ENCODE results near the gene C6orf120. TPM values are rescaled to one million over a fixed set of nuclear protein-coding genes. Genes with fewer than 3 reads are reported as not detected.

Gene C6orf120
- polyA plus RNA-seq, 1 donor (not counting 4 experiments of a cell fraction or from before 2014, with no cell fraction given) = 18.1 TPM

DNA sequence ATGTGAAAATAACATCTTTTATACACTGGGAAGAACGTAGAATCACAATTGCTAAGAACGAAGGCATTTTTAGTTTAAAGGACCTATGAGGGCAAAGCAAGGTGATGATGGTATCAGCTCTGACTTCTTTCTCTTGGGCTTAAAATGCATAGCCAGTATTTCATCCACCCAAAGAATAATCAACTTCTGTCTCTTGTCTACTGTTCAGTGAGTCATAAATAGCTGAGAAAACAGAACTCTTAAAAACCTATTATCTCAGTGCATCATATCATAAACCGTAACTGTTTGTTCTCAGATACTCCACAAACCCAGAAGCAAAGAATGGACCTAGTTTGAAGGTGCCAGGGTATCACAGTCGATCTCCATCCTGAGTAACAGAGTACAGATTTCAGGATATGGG, 17.2 kb downstream of the C6orf120 start:
- H3K9me1 ChIP-seq (ENCODE audit: control insufficient read depth, extremely low read depth, insufficient read depth, low read length) = no peaks in the 10 kb centered on the region
- dilution Hi-C loops (cut with MboI; ENCODE audit: extremely low pct_ligation_motif_present, low sequenced_read_pairs) = no loop called here
- H3K27ac ChIP-seq (ENCODE audit: control insufficient read depth, insufficient read depth, low read length) = no peak overlapping the region
- TF ChIP-seq, protein P1, sequence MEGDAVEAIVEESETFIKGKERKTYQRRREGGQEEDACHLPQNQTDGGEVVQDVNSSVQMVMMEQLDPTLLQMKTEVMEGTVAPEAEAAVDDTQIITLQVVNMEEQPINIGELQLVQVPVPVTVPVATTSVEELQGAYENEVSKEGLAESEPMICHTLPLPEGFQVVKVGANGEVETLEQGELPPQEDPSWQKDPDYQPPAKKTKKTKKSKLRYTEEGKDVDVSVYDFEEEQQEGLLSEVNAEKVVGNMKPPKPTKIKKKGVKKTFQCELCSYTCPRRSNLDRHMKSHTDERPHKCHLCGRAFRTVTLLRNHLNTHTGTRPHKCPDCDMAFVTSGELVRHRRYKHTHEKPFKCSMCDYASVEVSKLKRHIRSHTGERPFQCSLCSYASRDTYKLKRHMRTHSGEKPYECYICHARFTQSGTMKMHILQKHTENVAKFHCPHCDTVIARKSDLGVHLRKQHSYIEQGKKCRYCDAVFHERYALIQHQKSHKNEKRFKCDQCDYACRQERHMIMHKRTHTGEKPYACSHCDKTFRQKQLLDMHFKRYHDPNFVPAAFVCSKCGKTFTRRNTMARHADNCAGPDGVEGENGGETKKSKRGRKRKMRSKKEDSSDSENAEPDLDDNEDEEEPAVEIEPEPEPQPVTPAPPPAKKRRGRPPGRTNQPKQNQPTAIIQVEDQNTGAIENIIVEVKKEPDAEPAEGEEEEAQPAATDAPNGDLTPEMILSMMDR (optimal IDR thresholded peaks at IDR 0.05 in 1 of 3, IDR thresholded peaks at IDR 0.05 in 1 of 3, conservative IDR thresholded peaks at IDR 0.05 in 1 of 3; ENCODE audit: extremely low read depth in 1 of 3, insufficient read depth in 2 of 3, low read length in 3 of 3) = no peak
- no peak for TF ChIP-seq EZH2 (IDR thresholded peaks at IDR 0.05; ENCODE audit: low read length)
- H3K36me3 ChIP-seq (ENCODE audit: control insufficient read depth in 2 of 2, extremely low read depth in 1 of 2, insufficient read depth in 2 of 2, low read length in 2 of 2) = peaks cover 1 to 8% of the 10 kb centered on the region in 2 experiments
- H3K9me3 ChIP-seq (ENCODE audit: control insufficient read depth, low read depth, low read length) = no peaks in the 10 kb centered on the region
- H3K4me2 ChIP-seq (ENCODE audit: control insufficient read depth, extremely low read depth, insufficient read depth, low read depth, low read length) = no peak overlapping the region
- H3K4me3 ChIP-seq (ENCODE audit: control insufficient read depth in 2 of 3, extremely low read depth in 1 of 3, insufficient read depth in 2 of 3, low read depth in 1 of 3, low read length in 3 of 3) = no peak overlapping the region
- no peak for FAIRE-seq
- no peak overlapping the region for H3K9ac ChIP-seq (ENCODE audit: control insufficient read depth, extremely low read depth, insufficient read depth, low read length)
- H3K27me3 ChIP-seq (ENCODE audit: control insufficient read depth, extremely low read depth, insufficient read depth, low read length) = no peaks in the 10 kb centered on the region
- H3K4me1 ChIP-seq (ENCODE audit: control insufficient read depth, extremely low read depth, insufficient read depth, low read length) = peaks cover 15% of the 10 kb centered on the region
- H3K79me2 ChIP-seq (ENCODE audit: control insufficient read depth, insufficient read depth, low read length) = peaks cover 28% of the 10 kb centered on the region
- no peak overlapping the region for H2AFZ ChIP-seq (ENCODE audit: control insufficient read depth, low read length)
- DNase-seq (ENCODE audit: low read depth, low spot score) = no peak
- H4K20me1 ChIP-seq (ENCODE audit: control insufficient read depth, extremely low read depth, insufficient read depth, low read length) = peaks cover 2% of the 10 kb centered on the region

DNA sequence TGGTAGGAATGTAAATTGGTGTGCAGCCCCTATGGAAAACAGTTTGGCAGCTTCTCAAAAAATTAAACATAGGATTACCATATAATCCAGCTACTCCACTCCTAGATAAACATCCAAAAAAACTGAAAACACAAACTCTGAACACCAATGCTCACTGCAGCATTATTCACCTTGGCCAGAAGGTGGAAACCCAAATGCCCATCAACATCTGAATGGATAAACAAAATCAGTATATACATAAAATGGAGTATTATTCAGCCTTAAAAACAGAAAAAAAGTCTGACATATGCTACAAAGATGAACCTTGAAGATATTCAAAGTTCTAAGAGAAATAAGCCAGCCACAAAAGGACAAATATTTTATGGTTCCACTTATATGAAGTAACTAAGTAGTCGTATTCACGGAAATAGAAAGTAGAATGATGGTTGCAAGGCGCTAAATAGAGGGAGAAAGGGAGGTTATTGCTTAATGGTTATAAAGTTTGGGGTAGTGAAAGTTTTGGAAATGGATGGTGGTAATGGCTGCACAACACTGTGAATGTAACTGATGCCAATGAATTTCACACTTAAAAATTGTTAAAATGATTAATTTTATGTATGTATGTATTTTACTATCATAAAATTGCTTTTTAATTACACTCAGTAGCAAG, 18.4 kb downstream of the C6orf120 start:
- Histone ChIP-seq H3K4me1 (ENCODE audit: control insufficient read depth, extremely low read depth, insufficient read depth, low read length) (peaks cover 19% of the 10 kb centered on the region), H3K27ac (ENCODE audit: control insufficient read depth, insufficient read depth, low read length) (no peak overlapping the region), H3K9me1 (ENCODE audit: control insufficient read depth, extremely low read depth, insufficient read depth, low read length) (no peaks in the 10 kb centered on the region), H3K4me2 (ENCODE audit: control insufficient read depth, extremely low read depth, insufficient read depth, low read depth, low read length) (no peak overlapping the region), H3K4me3 (ENCODE audit: control insufficient read depth in 2 of 3, extremely low read depth in 1 of 3, insufficient read depth in 2 of 3, low read depth in 1 of 3, low read length in 3 of 3) (no peak overlapping the region), H4K20me1 (ENCODE audit: control insufficient read depth, extremely low read depth, insufficient read depth, low read length) (peaks cover 2% of the 10 kb centered on the region), H3K79me2 (ENCODE audit: control insufficient read depth, insufficient read depth, low read length) (peaks cover 28% of the 10 kb centered on the region), H2AFZ (ENCODE audit: control insufficient read depth, low read length) (no peak overlapping the region), H3K9me3 (ENCODE audit: control insufficient read depth, low read depth, low read length) (no peaks in the 10 kb centered on the region), H3K36me3 (ENCODE audit: control insufficient read depth in 2 of 2, extremely low read depth in 1 of 2, insufficient read depth in 2 of 2, low read length in 2 of 2) (peaks cover 0 to 1% of the 10 kb centered on the region in 2 experiments), H3K27me3 (ENCODE audit: control insufficient read depth, extremely low read depth, insufficient read depth, low read length) (no peaks in the 10 kb centered on the region), H3K9ac (ENCODE audit: control insufficient read depth, extremely low read depth, insufficient read depth, low read length) (no peak overlapping the region)
- DNase-seq (ENCODE audit: low read depth, low spot score) = no peak
- no peak for FAIRE-seq
- TF ChIP-seq, protein P1 (optimal IDR thresholded peaks at IDR 0.05 in 1 of 3, IDR thresholded peaks at IDR 0.05 in 1 of 3, conservative IDR thresholded peaks at IDR 0.05 in 1 of 3; ENCODE audit: extremely low read depth in 1 of 3, insufficient read depth in 2 of 3, low read length in 3 of 3) = peak in 1 of 3 experiments; percentile 11
- TF ChIP-seq EZH2 (IDR thresholded peaks at IDR 0.05; ENCODE audit: low read length) = no peak
- dilution Hi-C loops (cut with MboI; ENCODE audit: extremely low pct_ligation_motif_present, low sequenced_read_pairs) = no loop called here
